Measurements from ENCODE around the gene TSPAN15. TPM values are rescaled to one million over a fixed set of nuclear protein-coding genes. Genes with fewer than 3 reads are reported as not detected.

TSPAN15 gene
- total RNA-seq, 4 donors from 2014 or later: 97.7 to 152 (median 148) TPM

DNA sequence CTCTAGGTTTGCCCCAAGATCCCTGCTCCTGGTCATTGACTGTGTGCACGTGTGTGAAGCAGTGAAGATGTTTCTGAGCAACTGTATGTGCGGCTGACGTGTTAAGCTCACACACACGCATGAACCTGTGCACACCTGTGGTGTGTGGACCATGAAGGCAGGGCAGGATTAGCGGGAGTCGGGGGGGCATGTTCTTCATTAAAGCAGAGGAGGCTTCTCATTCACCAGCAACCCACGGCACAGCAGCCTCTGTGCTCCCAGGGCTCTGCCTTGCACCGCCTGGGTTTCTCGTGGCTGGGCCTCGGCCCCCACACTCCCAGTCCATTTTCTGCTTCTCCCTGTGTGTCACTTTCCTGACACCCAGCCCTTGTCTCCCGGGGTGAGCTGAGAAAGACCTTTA, 33.7 kb upstream of the TSPAN15 start:
- TF ChIP-seq EP300 (IDR thresholded peaks at IDR 0.05; ENCODE audit: low read depth) (no peak), POLR2AphosphoS5 (IDR thresholded peaks at IDR 0.05) (no peak), POLR2A (IDR thresholded peaks at IDR 0.05) (no peak)
- TF ChIP-seq, protein P1, sequence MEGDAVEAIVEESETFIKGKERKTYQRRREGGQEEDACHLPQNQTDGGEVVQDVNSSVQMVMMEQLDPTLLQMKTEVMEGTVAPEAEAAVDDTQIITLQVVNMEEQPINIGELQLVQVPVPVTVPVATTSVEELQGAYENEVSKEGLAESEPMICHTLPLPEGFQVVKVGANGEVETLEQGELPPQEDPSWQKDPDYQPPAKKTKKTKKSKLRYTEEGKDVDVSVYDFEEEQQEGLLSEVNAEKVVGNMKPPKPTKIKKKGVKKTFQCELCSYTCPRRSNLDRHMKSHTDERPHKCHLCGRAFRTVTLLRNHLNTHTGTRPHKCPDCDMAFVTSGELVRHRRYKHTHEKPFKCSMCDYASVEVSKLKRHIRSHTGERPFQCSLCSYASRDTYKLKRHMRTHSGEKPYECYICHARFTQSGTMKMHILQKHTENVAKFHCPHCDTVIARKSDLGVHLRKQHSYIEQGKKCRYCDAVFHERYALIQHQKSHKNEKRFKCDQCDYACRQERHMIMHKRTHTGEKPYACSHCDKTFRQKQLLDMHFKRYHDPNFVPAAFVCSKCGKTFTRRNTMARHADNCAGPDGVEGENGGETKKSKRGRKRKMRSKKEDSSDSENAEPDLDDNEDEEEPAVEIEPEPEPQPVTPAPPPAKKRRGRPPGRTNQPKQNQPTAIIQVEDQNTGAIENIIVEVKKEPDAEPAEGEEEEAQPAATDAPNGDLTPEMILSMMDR (IDR thresholded peaks at IDR 0.05): no peak
- 79% methylated on average over 11 of the region's 11 CpGs; no CpG with 5 or more reads in 1 of the 2 donors for WGBS, 2 donors (ENCODE audit: low coverage in 1 of 2)
- Histone ChIP-seq H3K27ac (peak overlapping the region; percentile 69 to 94 (median 84)), H3K9me3 (no peaks in the 10 kb centered on the region), H3K4me3 (peak overlapping the region in 1 of 4 donors; percentile 0), H3K36me3 (no peaks in the 10 kb centered on the region), H3K4me1 (peaks cover 19 to 42% (median 31%) of the 10 kb centered on the region in 4 donors), H3K27me3 (no peaks in the 10 kb centered on the region)
- DNase-seq: no peak
- in situ Hi-C loops (cut with MboI; ENCODE audit: low pct_ligation_motif_present in 1 of 4, low pct_unique_long_range_greater_than_20kb in 1 of 4, low sequenced_read_pairs in 3 of 4): loop anchor here in 3 of 4 donors (10.0 to 25.0 kb wide), 3 partner anchors 87 to 220 kb away; partner anchors contain the start of gene FAM241B (in 3 of the 3)
- intact Hi-C loops (cut with DNase I; ENCODE audit: low total_unique reads): loop anchor here (5.0 kb wide), 2 partner anchors 75 to 385 kb away; partner anchors contain the start of gene COL13A1

DNA sequence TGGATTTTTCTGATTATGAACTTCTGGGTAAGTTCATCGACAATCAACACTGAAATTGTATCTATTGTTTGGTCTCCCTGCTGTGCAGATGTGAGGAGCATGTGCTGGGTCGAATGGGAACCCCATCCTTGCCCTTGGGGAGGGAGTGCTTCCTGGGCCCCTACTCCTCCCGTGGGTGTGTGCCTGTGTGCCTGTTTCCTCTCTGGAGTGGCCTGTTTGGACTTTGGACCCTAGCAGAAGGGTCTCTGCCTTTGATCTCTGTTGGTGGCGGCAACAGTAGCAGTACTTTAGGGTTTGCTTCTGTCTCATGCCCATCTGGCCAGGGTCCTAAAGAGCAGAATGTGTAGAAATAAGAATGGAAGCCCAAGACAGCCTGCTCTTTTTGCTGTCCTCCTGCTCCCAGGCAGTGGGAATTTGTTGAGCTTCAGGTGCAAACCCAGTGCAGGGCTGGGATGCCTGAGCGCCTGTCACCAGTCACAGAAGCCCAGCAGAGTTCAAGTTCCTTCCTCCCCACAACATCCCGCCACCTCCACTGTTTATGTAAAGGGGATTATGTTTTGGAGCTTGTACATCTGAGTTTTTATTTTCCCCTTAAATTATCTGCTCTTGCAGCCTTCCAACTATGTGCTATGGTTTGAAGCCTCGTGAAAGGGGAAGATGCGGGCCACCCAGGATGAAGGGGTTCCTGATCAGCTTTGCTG, 33.1 kb upstream of the TSPAN15 start:
- Histone ChIP-seq H3K36me3 (no peaks in the 10 kb centered on the region), H3K4me1 (peaks cover 19 to 42% (median 32%) of the 10 kb centered on the region in 4 donors), H3K27ac (peak overlapping the region; percentile 69 to 94 (median 84)), H3K27me3 (no peaks in the 10 kb centered on the region), H3K4me3 (no peak overlapping the region), H3K9me3 (no peaks in the 10 kb centered on the region)
- in situ Hi-C loops (cut with MboI; ENCODE audit: low pct_ligation_motif_present in 1 of 4, low pct_unique_long_range_greater_than_20kb in 1 of 4, low sequenced_read_pairs in 3 of 4) (loop anchor here in 3 of 4 donors (10.0 to 25.0 kb wide), 3 partner anchors 87 to 219 kb away; partner anchors contain the start of gene FAM241B (in 3 of the 3)), intact Hi-C loops (cut with DNase I; ENCODE audit: low total_unique reads) (loop anchor here (5.0 kb wide), 2 partner anchors 74 to 384 kb away; partner anchors contain the start of gene COL13A1)
- 47 to 51% methylated on average over 2 to 8 of the region's 8 CpGs for WGBS, 2 donors (ENCODE audit: low coverage in 1 of 2)
- peak; percentile 48 for DNase-seq
- no peak for TF ChIP-seq POLR2AphosphoS5 (IDR thresholded peaks at IDR 0.05)
- no peak for TF ChIP-seq EP300 (IDR thresholded peaks at IDR 0.05; ENCODE audit: low read depth)
- no peak for TF ChIP-seq POLR2A (IDR thresholded peaks at IDR 0.05)
- TF ChIP-seq, protein P1 (IDR thresholded peaks at IDR 0.05): no peak

DNA sequence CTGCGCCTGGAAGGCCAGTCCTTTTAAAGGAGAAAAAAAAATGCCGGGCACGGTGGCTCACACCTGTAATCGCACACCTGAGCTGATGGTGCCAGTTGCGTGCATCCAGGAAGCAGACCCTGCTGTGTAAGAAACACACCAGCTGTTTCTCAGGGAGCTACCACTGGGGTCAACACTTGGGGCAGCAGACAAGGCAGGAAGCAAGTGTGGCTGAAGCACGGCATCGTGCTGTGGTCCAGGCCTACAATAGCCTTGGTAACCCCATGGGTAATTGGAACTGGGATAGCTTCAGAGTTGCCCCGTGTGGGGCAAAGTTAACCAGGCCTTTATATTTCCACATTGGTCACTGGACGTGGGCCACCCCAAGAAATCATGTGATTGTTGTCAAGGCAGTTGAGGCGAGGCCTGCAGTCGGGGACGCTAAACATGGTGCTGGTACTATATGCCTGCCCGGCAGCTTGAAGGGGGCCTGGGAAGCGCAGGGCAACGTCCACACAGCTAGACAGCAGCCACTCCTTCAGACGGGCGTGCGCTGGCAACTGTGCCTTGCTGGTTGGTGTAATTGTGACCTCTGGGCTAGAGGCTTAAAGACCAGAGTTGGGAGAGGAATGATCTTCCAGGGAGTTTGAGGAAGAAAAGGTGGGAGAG, 32.0 kb upstream of the TSPAN15 start:
- TF ChIP-seq EP300 (IDR thresholded peaks at IDR 0.05; ENCODE audit: low read depth) (no peak), POLR2A (IDR thresholded peaks at IDR 0.05) (no peak), POLR2AphosphoS5 (IDR thresholded peaks at IDR 0.05) (no peak)
- TF ChIP-seq, protein P1 (IDR thresholded peaks at IDR 0.05): no peak
- intact Hi-C loops (cut with DNase I; ENCODE audit: low total_unique reads): loop anchor here (5.0 kb wide), 2 partner anchors 73 to 383 kb away; partner anchors contain the start of gene COL13A1

DNA sequence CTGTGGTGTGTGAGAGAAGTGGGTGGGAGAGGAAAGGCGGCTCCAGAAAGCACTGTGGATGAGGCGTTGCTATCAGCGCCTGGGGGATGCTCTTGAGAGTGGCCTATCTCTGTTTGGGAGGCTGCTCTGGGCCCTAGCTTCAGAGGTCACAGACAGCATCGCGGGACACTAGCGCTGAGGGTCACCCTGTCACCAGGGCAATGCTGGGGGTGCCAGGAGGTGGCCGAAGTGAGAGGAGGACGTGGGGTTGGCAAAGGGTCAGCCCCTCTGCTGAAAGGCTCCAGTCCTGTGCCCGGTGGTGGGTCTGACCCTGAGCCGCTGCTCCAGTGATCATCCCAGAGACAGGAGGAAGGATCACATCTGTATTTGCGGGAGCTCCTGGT, 31.5 kb upstream of the TSPAN15 start:
- peaks cover 19 to 55% (median 42%) of the 10 kb centered on the region in 4 donors for H3K4me1 ChIP-seq
- in situ Hi-C loops (cut with MboI; ENCODE audit: low pct_ligation_motif_present in 1 of 4, low pct_unique_long_range_greater_than_20kb in 1 of 4, low sequenced_read_pairs in 3 of 4) (loop anchor here in 3 of 4 donors (5.0 to 25.0 kb wide), 4 partner anchors 83 to 218 kb away; partner anchors contain the start of gene FAM241B (in 3 of the 3)), intact Hi-C loops (cut with DNase I; ENCODE audit: low total_unique reads) (loop anchor here (5.0 kb wide), 2 partner anchors 73 to 383 kb away; partner anchors contain the start of gene COL13A1)
- no peaks in the 10 kb centered on the region for H3K27me3 ChIP-seq
- no peaks in the 10 kb centered on the region for H3K36me3 ChIP-seq
- H3K27ac ChIP-seq: peak overlapping the region; percentile 69 to 94 (median 84)
- H3K4me3 ChIP-seq: no peak overlapping the region
- no peak for TF ChIP-seq POLR2AphosphoS5 (IDR thresholded peaks at IDR 0.05)
- no peak for TF ChIP-seq EP300 (IDR thresholded peaks at IDR 0.05; ENCODE audit: low read depth)
- TF ChIP-seq, protein P1 (IDR thresholded peaks at IDR 0.05): no peak
- TF ChIP-seq POLR2A (IDR thresholded peaks at IDR 0.05): no peak
- 89 to 100% methylated on average over 1 to 11 of the region's 11 CpGs for WGBS, 2 donors (ENCODE audit: low coverage in 1 of 2)
- no peak for DNase-seq
- H3K9me3 ChIP-seq: no peaks in the 10 kb centered on the region

More for the DNA sequence above, 32.0 kb upstream of the TSPAN15 start:
- peaks cover 19 to 50% (median 41%) of the 10 kb centered on the region in 4 donors for H3K4me1 ChIP-seq
- H3K9me3 ChIP-seq: no peaks in the 10 kb centered on the region
- no peak for DNase-seq
- H3K4me3 ChIP-seq: no peak overlapping the region
- no peaks in the 10 kb centered on the region for H3K27me3 ChIP-seq
- WGBS, 2 donors (ENCODE audit: low coverage in 1 of 2): 77 to 82% methylated on average over 9 to 18 of the region's 18 CpGs
- in situ Hi-C loops (cut with MboI; ENCODE audit: low pct_ligation_motif_present in 1 of 4, low pct_unique_long_range_greater_than_20kb in 1 of 4, low sequenced_read_pairs in 3 of 4): loop anchor here in 3 of 4 donors (10.0 to 25.0 kb wide), 3 partner anchors 86 to 218 kb away; partner anchors contain the start of gene FAM241B (in 3 of the 3)
- peak overlapping the region; percentile 69 to 94 (median 84) for H3K27ac ChIP-seq
- H3K36me3 ChIP-seq: no peaks in the 10 kb centered on the region
